H9 (cell line): ENCODE data around the gene CCDC81. TPM values are rescaled to one million over a fixed set of nuclear protein-coding genes. Genes with fewer than 3 reads are reported as not detected.

Experiments used
- DNase-seq: peaks from one replicate; pipeline ENCODE4 v3.0.0-alpha.2; 2017
- H2AFZ ChIP-seq: one replicate; pipeline ENCODE4 v1.6.1; 2013; ENCODE audit warnings: mild to moderate bottlenecking, low read length, control low read depth, moderate library complexity
- H2AK5ac ChIP-seq: 2 replicates; pipeline ENCODE4 v1.6.1; 2013; ENCODE audit warnings: low read length, control low read depth, mixed read lengths; ENCODE audit not compliant: insufficient read length
- H2BK120ac ChIP-seq: one replicate; pipeline ENCODE4 v1.6.1; 2013; ENCODE audit warnings: low read depth, mild to moderate bottlenecking, low read length, control low read depth, inconsistent platforms; ENCODE audit not compliant: poor library complexity, severe bottlenecking
- H2BK12ac ChIP-seq: 2 replicates; pipeline ENCODE4 v1.6.1; 2013; ENCODE audit warnings: low read length, control low read depth, mixed read lengths, low read depth; ENCODE audit not compliant: insufficient read length
- H2BK15ac ChIP-seq: 2 replicates; pipeline ENCODE4 v1.6.1; 2013; ENCODE audit warnings: low read depth, low read length, control low read depth
- H2BK20ac ChIP-seq: one replicate; pipeline ENCODE4 v1.6.1; 2013; ENCODE audit warnings: low read depth, mild to moderate bottlenecking, low read length, control low read depth, inconsistent platforms; ENCODE audit not compliant: poor library complexity, severe bottlenecking
- H2BK5ac ChIP-seq: 2 replicates; pipeline ENCODE4 v1.6.1; 2013; ENCODE audit warnings: low read length, control low read depth, mixed read lengths; ENCODE audit not compliant: insufficient read length
- H3K14ac ChIP-seq: 2 replicates; pipeline ENCODE4 v1.6.1; 2013; ENCODE audit warnings: low read length, control low read depth; ENCODE audit not compliant: insufficient read depth
- H3K18ac ChIP-seq: 2 replicates; pipeline ENCODE4 v1.6.1; 2013; ENCODE audit warnings: low read depth, mild to moderate bottlenecking, mixed read lengths, low read length, control low read depth; ENCODE audit not compliant: insufficient read length
- H3K23ac ChIP-seq: 2 replicates; pipeline ENCODE4 v1.6.1; 2013; ENCODE audit warnings: low read length, control low read depth, mixed read lengths, low read depth; ENCODE audit not compliant: insufficient read length
- H3K23me2 ChIP-seq: 2 replicates; pipeline ENCODE4 v1.6.1; 2013; ENCODE audit warnings: low read depth, mild to moderate bottlenecking, mixed read lengths, low read length, control low read depth; ENCODE audit not compliant: insufficient read length, poor library complexity, severe bottlenecking
- H3K27ac ChIP-seq: 2 replicates; pipeline ENCODE4 v1.5.1; 2013; ENCODE audit warnings: low read length, control low read depth, mixed read lengths, low read depth; ENCODE audit not compliant: insufficient read length
- H3K27me3 ChIP-seq: 2 replicates; pipeline ENCODE4 v1.6.1; 2013; ENCODE audit warnings: low read length, control low read depth, inconsistent platforms; ENCODE audit not compliant: insufficient read depth
- H3K4ac ChIP-seq: 2 replicates; pipeline ENCODE4 v1.6.1; 2013; ENCODE audit warnings: low read depth, mild to moderate bottlenecking, control low read depth, inconsistent platforms, low read length, moderate library complexity
- H3K4me1 ChIP-seq: 2 replicates; pipeline ENCODE4 v1.6.1; 2013; ENCODE audit warnings: low read length, control low read depth, inconsistent platforms; ENCODE audit not compliant: insufficient read depth
- H3K4me2 ChIP-seq: 2 replicates; pipeline ENCODE4 v1.6.1; 2013; ENCODE audit warnings: low read length, control low read depth, mixed read lengths; ENCODE audit not compliant: insufficient read length, insufficient read depth
- H3K56ac ChIP-seq: 2 replicates; pipeline ENCODE4 v1.6.1; 2013; ENCODE audit warnings: low read depth, mild to moderate bottlenecking, mixed read lengths, low read length, control low read depth; ENCODE audit not compliant: insufficient read length
- H3K79me1 ChIP-seq: 2 replicates; pipeline ENCODE4 v1.6.1; 2013; ENCODE audit warnings: low read depth, mild to moderate bottlenecking, moderate library complexity, low read length, control low read depth, inconsistent platforms; ENCODE audit not compliant: insufficient read depth, poor library complexity, severe bottlenecking
- H3K79me2 ChIP-seq: 2 replicates; pipeline ENCODE4 v1.6.1; 2013; ENCODE audit warnings: low read length, control low read depth, inconsistent platforms; ENCODE audit not compliant: insufficient read depth
- H3K9ac ChIP-seq: 2 replicates; pipeline ENCODE4 v1.6.1; 2013; ENCODE audit warnings: low read length, control low read depth, mixed read lengths; ENCODE audit not compliant: insufficient read length; ENCODE audit errors: extremely low read depth
- H3K9me3 ChIP-seq: one replicate; pipeline ENCODE4 v1.6.1; 2013; ENCODE audit warnings: low read depth, low read length, inconsistent platforms; ENCODE audit not compliant: control insufficient read depth
- H3T11ph ChIP-seq: one replicate; pipeline ENCODE4 v1.6.1; 2013; ENCODE audit warnings: mild to moderate bottlenecking, low read length, control low read depth, inconsistent platforms
- H4K20me1 ChIP-seq: one replicate; pipeline ENCODE4 v1.6.1; 2013; ENCODE audit not compliant: control insufficient read depth, insufficient read length, insufficient read depth
- H4K5ac ChIP-seq: 2 replicates; pipeline ENCODE4 v1.6.1; 2013; ENCODE audit warnings: low read depth, mild to moderate bottlenecking, mixed read lengths, low read length, control low read depth; ENCODE audit not compliant: insufficient read length
- H4K8ac ChIP-seq: replicated peaks from 2 replicates; pipeline ENCODE4 v1.6.1; 2013; ENCODE audit warnings: low read length, control low read depth, mixed read lengths, low read depth; ENCODE audit not compliant: insufficient read length
- H4K91ac ChIP-seq: 2 replicates; pipeline ENCODE4 v1.6.1; 2013; ENCODE audit warnings: low read depth, mild to moderate bottlenecking, moderate library complexity, mixed read lengths, low read length, control low read depth; ENCODE audit not compliant: insufficient read length
- H3K27ac Mint-ChIP-seq, 3 experiments: 2 replicates in 2 of 3; 3 replicates in 1 of 3; pipeline ENCODE4 v1.8.0; 2020 to 2021; ENCODE audit warnings: mixed read lengths in 3 of 3, mild to moderate bottlenecking in 1 of 3, moderate library complexity in 1 of 3
- H3K27me3 Mint-ChIP-seq: 2 replicates; pipeline ENCODE4 v1.8.0; 2021; ENCODE audit warnings: low read depth, mild to moderate bottlenecking, moderate library complexity, mixed read lengths
- H3K36me3 Mint-ChIP-seq, 3 experiments: 2 replicates in 2 of 3; 3 replicates in 1 of 3; pipeline ENCODE4 v1.8.0; 2020 to 2021; ENCODE audit warnings: low read depth in 3 of 3, mixed read lengths in 3 of 3; ENCODE audit not compliant: insufficient read depth in 1 of 3
- H3K4me1 Mint-ChIP-seq, 2 experiments: 2 replicates each; pipeline ENCODE4 v1.8.0; 2020; ENCODE audit warnings: mixed read lengths in 2 of 2
- H3K4me3 Mint-ChIP-seq, 2 experiments: 2 replicates in 1 of 2; 3 replicates in 1 of 2; pipeline ENCODE4 v1.8.0; 2020 to 2021; ENCODE audit warnings: mild to moderate bottlenecking in 2 of 2, mixed read lengths in 2 of 2, moderate library complexity in 1 of 2
- H3K9me3 Mint-ChIP-seq, 2 experiments: 2 replicates in 1 of 2; 3 replicates in 1 of 2; pipeline ENCODE4 v1.8.0; 2020; ENCODE audit warnings: mild to moderate bottlenecking in 2 of 2, mixed read lengths in 2 of 2, moderate library complexity in 1 of 2
- CTCF ChIP-seq: fragments of 200-600 bp; sonication (generic); conservative IDR thresholded peaks from 3 replicates; pipeline ENCODE4 v1.8.0; 2021; ENCODE audit warnings: antibody characterized with exemption, mild to moderate bottlenecking
- WGBS: extraction: QIAGEN DNeasy Blood & Tissue Kit; methylation state at CpG from one replicate; pipeline ENCODE4 v1.1.7; 2013; ENCODE audit warnings: missing lambda C conversion rate, low lambda C conversion rate, mixed read lengths; ENCODE audit not compliant: insufficient read length; ENCODE audit errors: extremely low coverage; 5-methylcytosine and 5-hydroxymethylcytosine counted together
- total RNA-seq: library from RNA; stranded (reverse); gene quantifications from 2 replicates; pipeline ENCODE4 v1.2.1, GENCODE V29; 2021

CCDC81 gene
- total RNA-seq, 1 experiment from 2014 or later: 0.52 TPM

GRCh38 chr11:86415026-86415425 lies 40.3 kb downstream of the CCDC81 start:
- Histone ChIP-seq H3K9me3 (no peaks in the 10 kb centered on the region), H3K79me1 (no peaks in the 10 kb centered on the region), H4K5ac (no peak overlapping the region), H3K4ac (no peak overlapping the region), H4K91ac (no peak overlapping the region), H3K4me1 (no peaks in the 10 kb centered on the region), H3K14ac (no peak overlapping the region), H2AK5ac (no peak overlapping the region), H2AFZ (no peak overlapping the region), H2BK120ac (no peak overlapping the region), H2BK15ac (no peak overlapping the region), H2BK20ac (no peak overlapping the region), H4K20me1 (no peaks in the 10 kb centered on the region), H3K27ac (no peak overlapping the region), H3T11ph (no peak overlapping the region), H3K56ac (no peak overlapping the region), H3K18ac (no peak overlapping the region), H3K79me2 (no peaks in the 10 kb centered on the region), H2BK12ac (no peak overlapping the region), H4K8ac (no peak overlapping the region), H3K27me3 (no peaks in the 10 kb centered on the region), H3K4me2 (no peak overlapping the region), H2BK5ac (no peak overlapping the region), H3K9ac (no peak overlapping the region), H3K23me2 (no peaks in the 10 kb centered on the region), H3K23ac (no peak overlapping the region)
- H3K4me1 Mint-ChIP-seq: peaks cover 0 to 5% of the 10 kb centered on the region in 2 experiments; a peak in 2 of 4 replicates
- 100% methylated on average over 1 of the region's 4 CpGs for WGBS
- TF ChIP-seq CTCF: no peak
- H3K4me3 Mint-ChIP-seq: no peak overlapping the region
- H3K27me3 Mint-ChIP-seq: no peaks in the 10 kb centered on the region
- no peaks in the 10 kb centered on the region for H3K9me3 Mint-ChIP-seq
- H3K27ac Mint-ChIP-seq: peak overlapping the region in 1 of 3 experiments; percentile 70; a peak in 2 of 7 replicates
- no peaks in the 10 kb centered on the region; a peak in 1 of 7 replicates for H3K36me3 Mint-ChIP-seq
- DNase-seq: no peak
